ENCODE results near the gene MMP24OS.
"Not testable (repeated sequence)": the region's sequence is repeated elsewhere in the genome, so short reads cannot be mapped to it uniquely, and the experiment has no call there.

The MMP24OS gene

DNA sequence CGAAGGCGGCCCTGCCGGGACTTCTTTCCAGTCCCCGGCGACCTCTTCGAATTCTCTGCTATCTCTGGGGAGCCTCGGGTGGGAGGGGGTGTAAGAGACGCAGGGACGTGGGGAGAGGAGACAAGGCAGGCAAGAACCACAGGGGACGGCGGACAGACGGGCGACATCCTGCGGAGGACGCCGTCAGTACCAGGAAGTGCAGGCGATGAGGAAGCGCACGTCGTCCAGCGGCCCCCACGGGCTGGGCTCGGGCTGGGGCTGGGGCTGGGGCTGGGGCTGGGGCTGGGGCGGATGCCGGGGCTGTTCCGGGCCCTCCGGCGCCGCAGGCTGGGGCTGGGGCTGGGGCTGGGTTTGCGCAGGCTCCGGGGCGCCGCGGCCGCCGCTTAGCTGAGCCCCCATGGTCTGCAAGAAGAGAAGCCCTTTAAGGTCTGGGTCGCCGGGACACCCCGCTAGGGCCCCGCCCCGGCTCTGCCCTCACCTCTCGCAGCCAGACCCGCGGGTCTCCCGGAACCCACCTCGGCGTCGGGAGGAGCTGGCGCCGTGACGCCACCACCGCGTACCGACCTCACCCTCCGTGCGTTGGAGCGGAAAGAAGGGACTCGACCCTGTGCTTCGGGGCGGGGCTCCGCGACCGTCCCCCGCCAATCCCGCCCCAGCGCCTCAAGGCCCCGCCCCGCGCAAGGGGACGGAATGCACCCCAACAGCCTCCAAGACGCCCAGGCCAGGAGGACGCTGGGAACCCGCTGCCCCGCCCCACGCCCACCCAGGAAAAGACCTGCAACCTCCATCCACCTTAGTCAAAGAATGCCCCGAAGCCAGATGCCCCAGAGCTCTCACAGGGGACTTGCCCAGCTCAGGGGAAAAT is at the start of gene MMP24OS:
MMP24OS (minus strand) TSS at position 592 of the 865 bp plus-strand sequence; CDS start at position 399, 193 bp downstream.
- DNase-seq: peak; percentile 61

DNA sequence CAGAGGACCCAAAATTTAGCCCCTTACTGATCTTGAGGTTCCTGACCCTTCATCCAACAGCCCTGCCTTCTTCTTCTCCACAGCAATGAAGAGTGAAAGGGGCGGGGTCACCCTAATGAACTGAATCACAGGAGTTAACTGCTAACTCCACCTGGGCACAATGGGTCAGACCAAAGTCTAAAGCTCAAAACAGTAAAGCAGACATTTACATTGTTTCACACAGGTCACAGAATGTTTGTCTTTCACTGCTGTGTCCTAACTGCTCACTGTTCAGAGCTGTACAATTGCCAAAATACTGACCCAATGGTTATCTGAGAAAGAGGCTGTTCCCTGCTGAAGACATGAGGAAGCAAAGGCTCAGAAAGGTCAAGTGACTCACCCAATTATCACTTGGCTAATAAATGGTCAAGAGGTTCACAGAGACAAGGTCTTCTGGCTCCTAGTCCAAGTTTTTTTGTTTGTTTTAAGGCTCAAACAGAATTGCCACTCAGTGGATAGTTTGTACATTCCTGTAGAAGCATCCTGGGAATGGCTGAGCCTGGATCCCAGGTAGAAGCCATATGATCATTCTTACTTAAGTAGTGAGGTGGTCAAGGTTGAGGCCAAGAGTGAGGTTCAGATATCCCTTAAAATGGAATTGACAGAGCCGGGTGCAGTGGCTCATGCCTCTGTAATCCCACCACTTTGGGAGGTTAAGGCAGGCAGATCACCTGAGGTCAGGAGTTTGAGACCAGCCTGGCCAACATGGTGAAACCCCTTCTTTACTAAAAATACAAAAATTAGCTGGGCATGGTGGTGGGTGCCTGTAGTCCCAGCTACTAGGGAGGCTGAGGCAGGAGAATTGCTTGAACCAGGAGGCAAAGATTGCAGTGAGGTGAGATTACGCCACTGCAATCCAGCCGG is 49.4 kb upstream of the MMP24OS start:
- DNase-seq: no peak

DNA sequence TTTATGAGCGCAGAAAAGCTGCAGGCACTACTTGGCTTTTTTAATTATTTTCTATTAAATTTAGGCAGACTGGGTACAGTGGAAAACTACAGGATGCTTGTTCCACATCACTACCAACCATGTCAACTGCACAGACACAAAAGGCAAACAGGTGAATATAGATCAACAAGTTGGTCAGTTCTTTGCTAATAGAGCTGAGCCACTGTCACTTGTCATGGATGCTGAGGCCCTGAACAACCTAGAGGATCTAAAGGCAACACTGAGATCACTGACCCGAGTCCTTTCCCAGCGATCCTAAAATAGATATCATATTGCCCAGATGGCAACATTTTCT is 48.8 kb upstream of the MMP24OS start:
- no peak for DNase-seq

DNA sequence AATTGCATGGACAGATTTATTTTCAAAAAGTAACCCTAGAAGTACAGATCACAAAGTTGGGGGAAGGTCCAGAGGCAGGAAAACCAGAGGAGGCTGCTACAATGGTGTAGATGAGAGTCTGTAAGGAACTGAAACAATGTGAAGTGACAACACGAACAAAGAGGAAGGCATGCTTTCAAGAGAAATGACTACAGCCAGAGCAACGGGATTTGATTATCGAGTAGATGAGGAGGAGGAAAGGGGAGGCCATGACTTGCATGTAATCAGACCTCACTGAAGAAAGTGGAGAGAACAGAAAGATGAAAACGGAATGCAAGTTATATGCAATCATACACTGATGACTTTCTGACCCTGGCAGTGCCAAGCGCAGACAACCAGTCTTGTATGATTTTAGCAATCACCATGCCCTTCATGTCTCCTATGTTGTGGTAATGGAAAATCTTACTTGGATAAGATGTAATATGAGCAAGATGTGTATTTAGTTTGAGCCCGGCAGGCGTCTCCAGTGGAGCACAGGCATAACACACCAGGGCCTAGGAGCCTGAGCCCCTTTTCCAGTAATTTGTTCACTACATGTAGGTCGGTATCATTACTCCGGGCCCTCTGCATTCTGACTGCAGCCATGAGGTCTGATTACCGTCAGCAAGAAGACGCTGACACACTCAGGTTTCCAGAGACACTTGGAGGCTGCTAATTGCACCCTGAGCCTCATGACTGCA is 48.3 kb upstream of the MMP24OS start:
- DNase-seq: no peak

DNA sequence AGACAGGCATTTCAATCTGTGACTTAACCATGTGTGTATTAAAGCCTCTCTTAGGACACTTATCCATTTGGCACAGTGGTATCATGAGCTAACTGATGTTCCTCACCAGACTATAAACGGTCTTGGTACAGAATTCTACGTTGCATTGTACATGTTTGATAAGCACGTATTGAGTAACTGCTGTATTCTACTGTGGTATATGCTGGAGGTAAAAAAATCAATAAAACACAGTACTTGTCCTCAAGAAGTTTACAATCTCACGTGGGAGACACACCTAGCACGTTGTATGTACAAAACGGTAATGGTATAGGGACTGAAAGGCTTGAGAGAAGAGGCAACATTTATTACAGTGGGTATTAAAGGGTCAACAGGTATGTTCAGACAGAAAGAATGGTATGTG is 47.5 kb upstream of the MMP24OS start:
- DNase-seq: no peak

DNA sequence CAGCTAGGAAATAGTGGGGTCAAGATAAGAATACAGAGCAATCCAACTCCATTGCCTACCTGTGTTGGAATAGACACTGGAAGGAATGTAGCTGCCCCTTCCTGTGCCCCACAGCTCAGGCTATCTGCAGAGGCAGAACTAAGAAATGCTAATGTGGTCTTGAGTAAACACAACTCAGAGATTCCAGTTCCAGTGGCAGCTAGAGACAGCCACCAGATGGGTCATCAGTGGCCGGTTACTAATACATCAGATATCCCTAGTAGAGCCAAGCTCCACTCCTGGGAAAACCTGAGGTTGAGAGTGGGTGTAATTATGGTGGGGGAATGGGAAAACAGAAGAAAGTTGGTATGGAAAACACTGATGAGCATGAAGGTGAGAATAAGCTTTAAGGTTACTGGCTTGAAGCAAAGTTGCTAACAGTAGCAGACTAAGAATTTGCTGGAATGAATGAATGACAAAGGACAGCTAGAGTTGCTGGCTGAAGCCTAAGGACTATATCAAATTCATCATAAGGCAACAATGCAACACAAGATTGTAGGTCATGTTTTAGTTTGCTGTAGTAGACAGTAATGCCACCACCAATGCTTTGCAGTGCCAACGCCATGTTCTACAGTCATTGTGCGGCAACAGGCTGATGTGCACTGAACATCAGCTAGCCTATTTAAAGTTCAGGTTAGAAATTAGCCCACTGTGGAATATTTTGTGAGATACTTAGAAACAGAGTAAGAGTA is 42.6 kb upstream of the MMP24OS start:
- no peak for DNase-seq

DNA sequence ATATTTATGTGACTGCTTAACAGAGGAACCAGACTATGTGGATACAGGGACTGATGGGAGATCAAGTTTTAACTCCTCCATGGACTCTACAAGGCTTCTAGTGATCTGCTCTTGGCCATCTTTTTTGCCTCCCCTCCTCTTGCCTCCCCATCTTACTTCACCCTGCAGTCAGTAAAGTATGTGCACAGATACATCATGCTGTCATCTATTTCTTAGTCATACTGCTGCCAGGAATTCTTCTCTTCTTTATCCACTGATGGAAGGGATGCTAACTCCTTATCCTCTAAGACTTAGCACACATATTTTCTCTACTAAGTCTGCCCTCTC is 41.9 kb upstream of the MMP24OS start:
- DNase-seq: no peak

DNA sequence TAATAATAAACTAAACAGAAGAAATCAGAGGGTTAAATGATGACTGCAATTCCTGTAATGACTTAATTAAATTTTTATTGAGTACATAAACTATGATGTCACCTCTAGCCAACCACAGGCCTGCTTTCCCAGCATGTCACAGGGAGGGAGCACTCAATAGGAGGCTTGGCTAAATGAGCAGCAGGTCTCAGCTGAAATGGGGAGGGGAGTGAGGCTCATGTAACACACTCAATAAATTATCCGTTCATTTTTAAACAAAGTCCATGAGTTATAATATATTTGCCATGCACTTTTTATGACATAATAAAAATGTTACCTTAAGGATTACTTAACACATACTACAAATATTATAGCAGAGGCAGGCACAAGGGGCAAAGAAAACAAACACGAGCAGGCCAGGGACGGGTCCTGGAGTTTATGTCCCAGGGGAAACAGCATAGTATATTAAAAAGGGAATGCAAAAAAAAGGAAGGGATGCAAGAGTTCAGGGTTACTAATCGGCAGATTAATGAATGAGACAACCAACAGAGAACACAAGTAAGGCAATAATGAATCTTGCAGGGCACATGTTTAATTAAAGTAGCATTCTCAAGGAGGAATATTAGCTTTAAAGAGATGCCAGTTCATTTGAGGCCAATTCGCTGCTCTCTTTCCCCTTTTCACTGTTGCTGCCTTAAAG is 41.4 kb upstream of the MMP24OS start:
- no peak for DNase-seq

DNA sequence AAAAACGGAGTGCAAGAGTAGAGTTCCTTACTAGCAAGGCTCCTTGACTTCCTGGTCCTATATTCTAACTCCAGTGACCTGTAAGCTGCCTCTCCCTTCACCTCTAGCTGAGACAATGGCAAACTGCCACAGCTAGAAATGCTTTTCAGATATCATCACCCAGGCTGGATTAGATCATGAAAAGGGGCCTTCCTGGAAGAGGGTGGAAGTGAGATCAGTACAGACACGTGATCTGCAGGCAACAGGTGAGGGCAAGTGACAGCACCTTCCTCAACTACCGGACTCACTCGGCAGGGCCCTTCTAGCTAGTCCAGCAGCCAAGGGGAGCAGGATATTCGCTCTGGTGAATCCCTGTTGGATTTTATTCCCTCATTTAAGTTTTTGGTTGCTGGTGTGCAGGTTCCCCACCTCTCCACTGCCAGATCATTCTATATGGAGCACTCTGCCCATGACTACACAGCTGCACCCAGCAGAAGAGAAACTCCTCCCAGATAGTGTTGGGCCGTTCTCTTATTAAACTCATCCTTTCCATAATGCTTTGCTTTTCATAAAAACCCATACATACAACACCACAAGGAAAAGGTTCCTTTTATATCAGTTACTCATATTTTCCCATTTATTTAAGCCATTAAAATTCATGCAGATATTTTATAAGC is 40.7 kb upstream of the MMP24OS start:
- no peak for DNase-seq

DNA sequence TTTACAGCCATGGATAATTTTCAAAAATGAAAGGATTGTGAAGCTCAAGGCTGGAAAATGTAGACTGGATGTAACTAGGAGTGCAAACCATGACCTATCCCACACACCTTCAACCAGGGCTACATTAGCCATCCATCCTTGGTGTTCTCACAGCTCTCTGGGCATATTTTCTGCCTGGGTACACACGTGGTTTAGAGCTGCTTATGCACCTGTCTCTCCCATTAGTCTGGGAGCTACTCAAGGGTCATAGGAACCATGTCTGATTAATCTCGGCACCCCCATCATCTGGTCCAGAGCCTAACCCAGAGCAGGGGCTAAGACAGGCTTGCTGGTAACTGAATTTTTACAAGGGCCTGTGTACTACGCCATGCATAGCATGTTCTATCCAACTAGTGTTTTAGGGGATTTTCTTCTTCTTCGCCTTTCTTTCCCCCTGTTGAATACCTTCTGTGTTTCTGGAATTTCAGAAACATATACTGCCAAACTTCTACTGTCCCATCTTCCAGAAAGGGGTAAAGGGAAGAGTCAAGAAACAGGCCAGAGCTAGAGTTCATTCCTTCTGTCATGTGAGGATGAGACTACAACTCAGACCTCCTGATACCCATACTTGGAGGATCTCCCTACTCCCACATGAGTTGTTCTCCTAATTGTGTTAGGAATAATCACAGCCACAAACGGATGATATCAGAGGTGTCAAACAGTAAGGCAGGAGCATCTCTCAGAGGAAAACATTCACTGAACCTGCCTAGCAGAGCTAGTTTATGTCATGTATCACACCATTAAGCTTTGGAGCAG is 39.7 kb upstream of the MMP24OS start:
- no peak for DNase-seq

DNA sequence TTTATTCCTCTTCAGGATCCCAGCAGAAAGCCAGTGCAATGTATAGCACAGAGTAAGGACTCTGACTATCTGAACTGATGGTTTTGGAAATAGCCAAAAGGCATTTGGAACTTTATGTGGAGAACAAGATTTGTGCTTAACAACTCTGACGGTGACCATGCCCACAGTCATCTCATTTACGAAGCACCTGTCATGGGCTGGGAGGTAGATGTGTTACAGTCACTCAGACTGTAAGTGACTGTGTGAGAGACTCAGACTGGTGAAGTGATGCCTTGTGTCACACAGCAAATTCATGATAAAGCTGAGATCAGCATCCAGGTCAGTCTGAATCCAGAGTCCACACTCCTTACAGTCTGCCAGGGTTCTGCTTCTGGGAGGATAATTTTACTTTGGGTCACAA is 38.2 kb upstream of the MMP24OS start:
- no peak for DNase-seq

DNA sequence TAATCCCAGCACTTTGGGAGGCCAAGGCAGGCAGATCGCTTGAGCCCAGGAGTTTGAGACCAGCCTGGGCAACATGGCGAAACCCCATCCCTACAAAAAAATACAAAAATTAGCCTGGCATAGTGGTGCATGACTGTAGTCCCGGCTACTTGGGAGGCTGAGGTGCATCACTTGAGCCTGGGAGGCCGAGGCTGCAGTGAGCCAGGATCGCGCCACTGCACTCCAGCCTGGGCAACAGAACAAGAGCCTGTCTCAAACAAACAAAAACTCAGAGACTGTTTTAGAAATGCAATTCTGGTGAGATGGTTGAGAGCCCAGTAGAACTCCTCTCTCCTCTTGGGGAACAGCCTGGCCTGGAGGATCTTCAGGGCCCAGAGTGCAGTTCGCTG is 37.7 kb upstream of the MMP24OS start:
- not testable (repeated sequence) for DNase-seq

DNA sequence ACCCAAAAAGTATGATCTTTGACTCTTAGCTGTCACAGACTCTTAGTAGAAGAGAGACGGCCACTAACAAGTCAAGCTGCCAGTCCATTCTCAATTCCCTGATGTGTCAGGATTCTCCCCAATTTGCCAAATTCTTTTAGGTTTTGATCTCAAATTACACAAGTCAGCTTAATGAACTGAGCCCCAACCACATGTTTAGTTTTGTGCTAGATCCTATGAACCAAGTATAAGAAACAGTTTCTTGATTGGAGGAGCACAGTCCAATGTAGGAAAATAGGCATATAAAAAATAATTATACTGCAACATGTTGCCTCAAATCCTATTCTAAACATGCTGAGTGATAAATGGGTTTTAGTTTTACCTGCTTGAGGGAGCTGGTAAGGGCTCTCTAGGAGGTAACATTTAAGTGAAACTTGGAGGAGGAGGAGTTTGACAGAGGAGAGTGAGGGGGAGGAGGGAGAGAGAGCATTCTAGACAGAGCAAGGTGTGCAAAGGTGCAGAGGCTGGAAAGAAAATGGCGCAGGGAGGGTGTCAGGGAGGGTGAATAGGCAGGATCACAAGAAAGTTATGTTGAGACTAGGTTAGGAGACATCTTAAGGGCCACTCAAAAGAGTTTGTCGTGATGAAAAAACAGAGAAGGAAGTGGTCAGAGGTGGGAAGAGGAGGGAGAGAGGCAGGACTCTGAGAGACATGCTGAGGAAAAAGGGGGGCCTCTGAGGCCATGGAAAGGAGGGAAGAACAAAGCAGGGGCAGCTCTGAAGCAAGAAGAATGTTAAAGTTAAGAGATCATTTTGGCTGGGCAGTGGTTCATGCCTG is 37.1 kb upstream of the MMP24OS start:
- DNase-seq: no peak

DNA sequence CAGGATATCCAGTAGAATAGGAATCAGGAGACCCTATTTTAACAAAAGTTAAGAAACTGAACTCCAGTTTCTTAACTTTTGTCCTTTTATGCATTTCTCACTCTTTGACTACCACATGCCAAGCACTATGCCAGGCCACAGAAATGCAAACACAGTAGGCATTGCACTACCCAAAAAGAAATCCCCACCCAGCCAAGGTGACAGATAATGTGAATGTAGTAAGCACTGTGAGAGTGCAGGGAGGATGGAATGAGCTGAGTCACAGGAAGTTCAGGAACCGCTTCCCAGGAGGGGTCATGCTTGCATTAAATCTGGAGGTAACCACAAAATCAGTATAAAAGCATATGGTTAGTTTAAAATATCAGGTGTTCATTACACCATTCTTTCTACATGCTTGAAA is 34.4 kb upstream of the MMP24OS start:
- no peak for DNase-seq

DNA sequence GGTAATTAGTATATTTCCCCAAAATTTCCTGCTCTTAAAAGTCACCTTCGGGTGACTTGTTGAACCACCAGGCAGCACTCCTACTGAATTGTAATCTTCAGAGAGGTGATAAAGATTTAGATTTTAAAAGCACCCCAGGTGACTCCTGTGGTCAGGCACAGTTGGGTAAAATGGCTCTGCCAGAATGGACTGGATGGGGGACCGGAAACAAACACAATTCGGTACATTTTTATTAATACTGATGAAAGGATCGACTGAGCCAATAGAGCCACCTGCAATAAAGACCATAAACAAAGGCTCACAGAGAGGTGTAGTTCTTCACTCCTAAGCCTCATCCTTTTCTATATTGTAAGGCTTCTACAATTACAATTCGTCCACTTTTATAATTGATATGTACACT is 33.9 kb upstream of the MMP24OS start:
- DNase-seq: no peak

DNA sequence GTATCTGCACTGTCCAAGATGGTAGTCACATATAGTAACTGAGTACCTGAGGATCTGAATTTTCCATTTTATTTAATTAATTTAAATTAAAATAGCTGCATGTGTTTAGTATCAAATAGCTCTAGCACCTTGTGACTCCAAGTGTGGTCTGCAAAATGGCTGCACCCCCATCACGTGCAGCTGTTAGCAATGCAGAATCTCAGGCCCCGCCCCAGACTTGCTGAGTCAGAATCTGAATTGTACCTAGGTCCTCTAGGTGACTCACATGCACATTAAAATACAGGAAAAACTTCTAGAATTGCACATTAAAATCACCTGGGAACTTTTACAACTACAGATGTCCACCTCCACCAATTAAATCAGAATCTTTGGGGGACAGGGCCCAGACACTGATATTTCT is 33.5 kb upstream of the MMP24OS start:
- no peak for DNase-seq

DNA sequence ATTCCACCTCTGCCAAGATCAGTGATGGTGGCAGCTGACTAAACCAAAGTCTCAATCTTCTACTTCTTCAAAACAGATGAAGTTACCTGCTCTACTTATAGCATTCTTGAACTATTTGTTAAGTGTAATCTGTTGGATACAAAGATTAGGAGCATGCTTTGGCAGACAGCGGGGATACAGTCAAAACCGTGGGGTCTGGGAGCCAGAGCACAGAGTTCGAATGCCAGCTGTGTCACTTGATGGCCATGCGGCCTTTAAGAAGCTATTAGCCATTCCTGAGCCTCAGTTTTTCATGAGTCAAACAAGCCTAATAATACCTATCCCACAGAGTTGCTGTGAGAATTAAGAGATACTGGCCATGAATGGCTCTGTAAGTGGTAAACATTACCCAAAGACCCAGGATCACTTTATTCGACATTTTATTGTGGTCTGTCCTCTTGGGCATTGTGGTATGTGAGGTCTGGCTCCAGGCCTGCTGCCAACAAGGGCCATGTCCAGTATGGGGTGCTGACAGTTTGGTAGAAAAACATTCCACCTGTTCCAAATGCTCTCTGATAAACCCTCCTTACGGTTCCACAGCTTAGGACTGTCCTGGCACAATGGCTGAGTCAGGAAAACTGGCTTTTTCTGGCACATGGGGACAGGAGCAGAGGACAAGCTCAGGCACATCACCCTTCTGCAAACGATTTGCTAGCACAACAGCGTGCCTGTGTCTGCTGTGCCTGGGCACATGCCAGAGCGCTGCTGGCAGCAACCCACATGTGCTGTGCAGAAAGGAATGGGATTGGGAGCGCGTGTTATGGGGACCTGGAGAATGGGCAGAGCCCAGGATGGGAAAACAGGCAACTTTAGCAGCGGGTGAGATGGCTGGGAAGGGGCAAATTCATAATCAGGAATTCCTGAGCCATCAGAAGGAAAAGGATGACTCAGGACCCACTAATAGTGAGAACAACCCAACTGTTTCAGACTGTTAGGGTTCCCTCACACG is 30.0 kb upstream of the MMP24OS start:
- DNase-seq: no peak

DNA sequence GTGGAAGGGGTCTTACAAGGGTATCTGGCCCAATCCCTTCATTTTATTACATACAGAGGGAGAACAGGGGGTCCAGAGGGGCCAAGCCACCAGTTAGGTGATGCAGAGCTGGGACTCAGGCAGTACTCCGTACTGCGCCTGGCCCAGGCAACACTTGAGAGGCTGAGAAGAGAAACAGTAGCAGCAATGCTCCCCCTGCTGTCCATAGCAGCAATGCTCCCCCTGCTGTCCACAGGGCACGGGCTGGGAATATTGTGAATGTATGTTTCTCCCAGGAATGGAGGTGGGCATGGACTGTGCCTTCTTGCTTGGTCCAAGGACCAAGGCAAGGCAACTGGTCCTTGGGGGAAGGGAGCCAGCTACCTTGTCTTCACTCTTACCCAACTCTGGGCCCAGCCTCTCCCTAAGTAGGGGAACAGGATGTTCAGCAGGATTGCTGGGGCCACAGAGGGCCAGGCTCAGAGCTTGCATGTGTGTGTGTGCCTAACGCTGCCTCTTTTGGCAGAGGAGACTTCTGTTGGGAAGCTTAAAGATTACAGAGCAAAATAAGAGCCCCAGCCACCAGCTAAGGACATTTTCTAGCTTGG is 29.1 kb upstream of the MMP24OS start:
- DNase-seq: no peak

All from NCI-H1436 treated with DMSO at 0.1 percent for 48 hours (cell line).